ENCODE measurements around the gene BBS5.
"Not testable (repeated sequence)": the region's sequence is repeated elsewhere in the genome, so short reads cannot be mapped to it uniquely, and the experiment has no call there.

The BBS5 gene

GRCh38 chr2:169479257-169480078, at the start of gene BBS5:
Gene BBS5, plus strand, starts transcription at chr2:169479494. Its CDS starts 60 bp downstream, at chr2:169479554.
- DNase-seq (ENCODE audit: low read depth): peak; percentile 21

- DNase-seq (ENCODE audit: low read depth): not testable (repeated sequence)
These were observed 47.5 kb upstream of the BBS5 start for GRCh38 chr2:169431772-169432171.

GRCh38 chr2:169434236-169434635, 45.1 kb upstream of the BBS5 start:
- DNase-seq (ENCODE audit: low read depth): not testable (repeated sequence)

GRCh38 chr2:169438466-169439072, 40.7 kb upstream of the BBS5 start:
- no peak for DNase-seq (ENCODE audit: low read depth)

GRCh38 chr2:169439900-169440299, 39.4 kb upstream of the BBS5 start:
- DNase-seq (ENCODE audit: low read depth): no peak

- DNase-seq (ENCODE audit: low read depth): no peak
These were observed 32.8 kb upstream of the BBS5 start for GRCh38 chr2:169446452-169446851.

- DNase-seq (ENCODE audit: low read depth): no peak
These were observed 31.0 kb upstream of the BBS5 start for GRCh38 chr2:169448316-169448715.

- DNase-seq (ENCODE audit: low read depth): no peak
These were observed 30.4 kb upstream of the BBS5 start for GRCh38 chr2:169448865-169449264.

- DNase-seq (ENCODE audit: low read depth): peak; percentile 22
These were observed 27.2 kb upstream of the BBS5 start for GRCh38 chr2:169452080-169452479.

GRCh38 chr2:169453044-169453443, 26.2 kb upstream of the BBS5 start:
- DNase-seq (ENCODE audit: low read depth): not testable (repeated sequence)

- no peak for DNase-seq (ENCODE audit: low read depth)
These were observed 18.2 kb upstream of the BBS5 start for GRCh38 chr2:169461143-169461542.

GRCh38 chr2:169462896-169463695, 16.2 kb upstream of the BBS5 start:
- no peak for DNase-seq (ENCODE audit: low read depth)

GRCh38 chr2:169464466-169464865, 14.8 kb upstream of the BBS5 start:
- DNase-seq (ENCODE audit: low read depth): no peak

- DNase-seq (ENCODE audit: low read depth): no peak
These were observed 14.4 kb upstream of the BBS5 start for GRCh38 chr2:169464882-169465281.

- DNase-seq (ENCODE audit: low read depth): no peak
These were observed 10.5 kb upstream of the BBS5 start for GRCh38 chr2:169468841-169469240.

- DNase-seq (ENCODE audit: low read depth): no peak
These were observed 9.2 kb upstream of the BBS5 start for GRCh38 chr2:169469952-169470572.

GRCh38 chr2:169472249-169472648, 7.0 kb upstream of the BBS5 start:
- DNase-seq (ENCODE audit: low read depth): no peak

- DNase-seq (ENCODE audit: low read depth): no peak
These were observed 2.8 kb upstream of the BBS5 start for GRCh38 chr2:169476459-169476858.

- no peak for DNase-seq (ENCODE audit: low read depth)
These were observed 955 bp upstream of the BBS5 start for GRCh38 chr2:169478339-169478738.

- DNase-seq (ENCODE audit: low read depth): no peak
These were observed 493 bp upstream of the BBS5 start for GRCh38 chr2:169478745-169479256.

- no peak for DNase-seq (ENCODE audit: low read depth)
These were observed 778 bp downstream of the BBS5 start for GRCh38 chr2:169480079-169480465.

GRCh38 chr2:169485650-169486138, 6.4 kb downstream of the BBS5 start:
- no peak for DNase-seq (ENCODE audit: low read depth)
